Heart left ventricle (tissue), 16 donors: ENCODE results near the gene XPR1. TPM values are rescaled to one million over a fixed set of nuclear protein-coding genes. Genes with fewer than 3 reads are reported as not detected.

Experiments used
- ATAC-seq, 4 donors: fragments of 200-7000 bp; cut with Tn5 transposase; one replicate each; pipeline ENCODE4 v1.9.1; 2020 to 2022; ENCODE audit warnings: moderate library complexity in 4 of 4, mild to moderate bottlenecking in 3 of 4, moderate number of reproducible peaks in 1 of 4
- DNase-seq, 5 donors: peaks; one replicate each; pipeline ENCODE4 v3.0.0-alpha.2; 2020
- H3K27ac ChIP-seq, 12 donors: fragments of 200-600 bp; sonication (generic) in 4 of 12; one replicate each; pipeline versions ENCODE4 v1.5.0 to v1.8.0; 2016 to 2022; ENCODE audit warnings: mild to moderate bottlenecking in 2 of 12
- H3K27me3 ChIP-seq, 9 donors: fragments of 200-600 bp; sonication (generic) in 2 of 9; one replicate each; pipeline versions ENCODE4 v1.5.1 to v1.8.0; 2016 to 2022; ENCODE audit warnings: mild to moderate bottlenecking in 3 of 9
- H3K36me3 ChIP-seq, 9 donors: fragments of 200-600 bp; sonication (generic) in 2 of 9; one replicate each; pipeline versions ENCODE4 v1.5.0 to v1.8.0; 2018 to 2022; ENCODE audit warnings: mild to moderate bottlenecking in 2 of 9
- H3K4me1 ChIP-seq, 12 donors: fragments of 200-600 bp; sonication (generic) in 4 of 12; one replicate each; pipeline versions ENCODE4 v1.5.0 to v1.8.0; 2016 to 2022; ENCODE audit warnings: mild to moderate bottlenecking in 3 of 12
- H3K4me3 ChIP-seq, 12 donors: fragments of 200-600 bp; sonication (generic) in 4 of 12; one replicate each; pipeline versions ENCODE4 v1.5.0 to v1.8.0; 2017 to 2022; ENCODE audit warnings: mild to moderate bottlenecking in 9 of 12, moderate library complexity in 4 of 12
- H3K9me3 ChIP-seq, 12 donors: fragments of 200-600 bp; sonication (generic) in 4 of 12; one replicate each; pipeline versions ENCODE4 v1.5.0 to v1.8.0; 2016 to 2022; ENCODE audit warnings: mild to moderate bottlenecking in 1 of 12
- CTCF ChIP-seq, 12 donors: fragments of 200-600 bp; sonication (generic) in 4 of 12; IDR thresholded peaks; one replicate each; pipeline versions ENCODE4 v1.5.0 to v1.8.0; 2018 to 2022; ENCODE audit warnings: antibody characterized with exemption in 12 of 12, mild to moderate bottlenecking in 5 of 12
- POLR2A ChIP-seq, 2 donors: fragments of 450-650 bp; IDR thresholded peaks; one replicate each; pipeline ENCODE4 v1.6.1; 2017; ENCODE audit warnings: antibody characterized with exemption in 2 of 2, mild to moderate bottlenecking in 2 of 2, moderate library complexity in 2 of 2
- WGBS, 4 donors: extraction: QIAGEN DNeasy Blood & Tissue Kit in 2 of 4; methylation state at CpG; one replicate each; pipeline versions ENCODE4 v1.1.5 to v1.1.7; 2013 to 2018; 5-methylcytosine and 5-hydroxymethylcytosine counted together
- intact Hi-C, 10 donors: fragments of 100-400 bp; cut with DNase I; formaldehyde crosslinking; loops; one replicate each; pipeline versions ENCODE4 v1.11.1 to v1.14.2; 2022
- polyA plus RNA-seq, 2 donors: library from polyadenylated mRNA; stranded (reverse); fragments of 200-250 nt; gene quantifications; one replicate each; pipeline ENCODE4 v1.2.3, GENCODE V29; 2013
- total RNA-seq, 9 donors: library from RNA; depleted of rRNA in 2 of 9; stranded (reverse); fragments of >200 nt in 2 of 9; fragmentation: NEBNext Ultra II Directional in 3 of 9; extraction: Animal tissue kit (Norgen Biotek cat#: 25700) in 3 of 9; gene quantifications; one replicate each; pipeline versions ENCODE4 v1.1.0 to v1.2.4, GENCODE V29; 2016 to 2023
- donor health status: ischemic (EF 13 %, LVEDD 7.1; RV severe dilation, severe dysfunction).
- donor health status: healthy with polysubstance abuse.
- donor health status: DM: no; HTN: yes; CAD: no.
- donor health status: DM: no; HTN: no; CAD: no.
- donor health status: ischemic (EF 25% LVEDD 6.9; RV normal size, moderate dysfunction).
- donor health status: ischemic (EF 25% LVEDD 5.7; RV mildly dilated, moderate dysfunction).
- donor health status: healthy.
- donor health status: DM: yes; HTN: yes; CAD: no.
- donor health status: ischemic (EF 35%, LVEDD 5.7; RV mildly dilated, moderate dysfunction).
- donor health status: nonischemic (EF 11% LVEDD 7.7; RV severe dilation, severe dysfunction).
- donor health status: DM: yes; HTN: yes; CAD: no.
- donor health status: PGD.
- donor health status: ischemic (EF 29% LVEDD 5.4; RV normal size, mild dysfunction).
- donor health status: nonischemic (EF 23%, LVEDD 6.1; RV moderate dilation, normal function).

Gene XPR1
- total and polyA plus RNA-seq, 11 donors: 18.6 to 163 (median 59.8) TPM

GRCh38 chr1:180916012-180916770 lies 284.4 kb downstream of the XPR1 start:
- intact Hi-C loops: loop anchor here in 3 of 10 donors (5.0 to 10.0 kb wide), 3 partner anchors 51 to 509 kb away; partner anchors contain the start of gene MR1 (in 1 of the 3)
- Histone ChIP-seq H3K4me3 (no peak overlapping the region), H3K4me1 (peaks cover 0 to 26% (median 9%) of the 10 kb centered on the region in 12 donors), H3K36me3 (peaks cover 0 to 22% (median 6%) of the 10 kb centered on the region in 9 donors), H3K27me3 (peaks cover 0 to 18% (median 0%) of the 10 kb centered on the region in 9 donors), H3K27ac (no peak overlapping the region), H3K9me3 (no peaks in the 10 kb centered on the region)
- TF ChIP-seq CTCF (IDR thresholded peaks at IDR 0.05): no peak
- no peak for TF ChIP-seq POLR2A (IDR thresholded peaks at IDR 0.05)
- DNase-seq: peak in 1 of 5 donors; percentile 51
- ATAC-seq: no peak
- WGBS, 4 donors: 87 to 96% (median 93%) methylated on average over 9 to 17 of the region's 17 CpGs

- Histone ChIP-seq H3K4me1 (peaks cover 0 to 21% (median 6%) of the 10 kb centered on the region in 12 donors), H3K27me3 (peaks cover 0 to 17% (median 0%) of the 10 kb centered on the region in 9 donors), H3K9me3 (no peaks in the 10 kb centered on the region), H3K4me3 (no peak overlapping the region), H3K36me3 (peaks cover 0 to 22% (median 6%) of the 10 kb centered on the region in 9 donors), H3K27ac (no peak overlapping the region)
- intact Hi-C loops: loop anchor here in 3 of 10 donors (5.0 to 10.0 kb wide), 3 partner anchors 51 to 508 kb away; partner anchors contain the start of gene MR1 (in 1 of the 3)
- ATAC-seq (no peak), DNase-seq (peak in 1 of 5 donors; percentile 21)
- TF ChIP-seq CTCF (IDR thresholded peaks at IDR 0.05): no peak
- no peak for TF ChIP-seq POLR2A (IDR thresholded peaks at IDR 0.05)
- WGBS, 4 donors: 88 to 93% (median 90%) methylated on average over 8 to 10 of the region's 10 CpGs
Observed at GRCh38 chr1:180916771-180917170, 284.9 kb downstream of the XPR1 start.

GRCh38 chr1:180917306-180918065 lies 285.7 kb downstream of the XPR1 start:
- intact Hi-C loops: loop anchor here in 3 of 10 donors (5.0 to 10.0 kb wide), 3 partner anchors 50 to 507 kb away; partner anchors contain the start of gene MR1 (in 1 of the 3)

More at GRCh38 chr1:180917306-180918065, 285.7 kb downstream of the XPR1 start:
- no peak for TF ChIP-seq POLR2A (IDR thresholded peaks at IDR 0.05)
- peak in 3 of 12 donors; percentile 13 to 28 (median 21) for TF ChIP-seq CTCF (IDR thresholded peaks at IDR 0.05)
- Histone ChIP-seq H3K36me3 (peaks cover 0 to 22% (median 6%) of the 10 kb centered on the region in 9 donors), H3K27ac (no peak overlapping the region), H3K9me3 (no peaks in the 10 kb centered on the region), H3K4me3 (no peak overlapping the region), H3K27me3 (peaks cover 0 to 10% (median 0%) of the 10 kb centered on the region in 9 donors), H3K4me1 (peaks cover 0 to 16% (median 5%) of the 10 kb centered on the region in 12 donors)
- ATAC-seq: peak in 1 of 4 donors; percentile 18
- WGBS, 4 donors: 65 to 77% (median 69%) methylated on average over 9 to 12 of the region's 12 CpGs
- DNase-seq: peak in 1 of 5 donors; percentile 17
